T-helper 2 cell treated with Interferon-gamma antibody and Interleukin-4, amounts not matched to agents 100 ng/mL and 5 ng/mL, for 36 hours (primary cell): ENCODE data around the gene FRS2. TPM values are rescaled to one million over a fixed set of nuclear protein-coding genes. Genes with fewer than 3 reads are reported as not detected.

Experiments used
- intact Hi-C: fragments of 100-400 bp; cut with micrococcal nuclease; formaldehyde crosslinking; loops from one replicate; pipeline ENCODE4 v1.15.1; 2023
- total RNA-seq: library from RNA; stranded (reverse); gene quantifications from 2 replicates; pipeline ENCODE4 v1.2.3, GENCODE V29; 2022

Gene FRS2
- total RNA-seq, 1 donor from 2014 or later, result 12.2 TPM

DNA sequence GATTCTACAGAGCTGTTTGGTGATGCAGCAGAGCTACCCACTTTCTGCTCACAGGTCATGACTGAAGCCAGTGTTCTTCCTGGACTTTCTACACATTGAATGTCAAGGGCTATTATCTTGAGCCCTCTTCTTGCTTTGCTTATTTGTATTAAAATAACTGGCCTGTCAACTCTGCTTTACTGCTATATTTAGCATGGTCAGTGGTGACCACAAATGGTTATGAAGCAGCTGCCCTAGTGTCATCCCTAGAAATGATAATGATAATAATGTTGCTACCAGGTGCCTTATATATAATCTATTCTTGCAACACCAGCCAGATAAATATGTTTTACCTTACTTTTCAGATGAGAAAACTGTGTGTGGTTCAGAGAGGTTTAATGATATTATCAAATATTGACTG is 143.2 kb downstream of the FRS2 start:
- intact Hi-C loops, result no loop called here

GRCh38 chr12:69616025-69616424 is 145.8 kb downstream of the FRS2 start:
- intact Hi-C loops, result no loop called here

GRCh38 chr12:69619050-69619449 is 148.9 kb downstream of the FRS2 start:
- intact Hi-C loops, result no loop called here

DNA sequence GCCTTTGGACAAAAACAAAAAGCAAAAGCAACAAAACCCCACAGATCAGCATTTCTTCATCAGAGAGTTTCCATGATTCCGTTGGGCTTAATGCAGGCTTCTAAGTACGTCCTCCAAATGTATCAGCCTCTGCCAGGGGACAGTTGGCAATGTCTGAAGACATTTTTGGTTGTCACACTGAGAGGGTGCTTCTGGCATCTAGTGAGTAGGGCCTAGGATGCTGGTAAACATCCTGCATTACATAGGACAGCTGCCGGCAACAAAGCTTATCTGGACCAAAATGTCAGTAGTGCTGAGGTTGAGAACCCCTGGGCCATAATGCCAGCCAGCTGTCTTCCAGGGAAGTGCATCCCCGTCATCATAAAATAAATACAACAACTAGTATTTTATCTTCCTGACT is 149.9 kb downstream of the FRS2 start:
- intact Hi-C loops, result no loop called here

- intact Hi-C loops, result no loop called here
Measured at GRCh38 chr12:69620921-69621320, 150.7 kb downstream of the FRS2 start.

DNA sequence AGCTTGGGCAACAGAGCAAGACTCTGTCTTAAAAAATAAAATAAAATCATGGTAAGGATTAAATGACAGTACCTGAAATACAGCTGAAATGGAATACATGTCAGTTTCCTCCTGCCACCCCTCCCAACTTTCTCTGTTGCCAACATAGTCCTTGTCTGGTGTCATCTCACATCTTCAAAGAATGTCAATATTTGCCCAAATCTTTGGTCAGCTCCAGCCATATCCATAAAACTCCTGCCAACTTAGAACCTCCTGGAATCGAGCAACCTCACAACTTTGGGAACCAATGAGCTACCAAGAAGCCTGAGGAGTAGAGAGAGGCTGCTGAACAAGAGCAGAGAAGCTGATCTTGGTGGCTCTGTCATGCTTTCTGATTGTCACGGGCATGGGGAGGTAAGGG is 151.4 kb downstream of the FRS2 start:
- intact Hi-C loops, result no loop called here

DNA sequence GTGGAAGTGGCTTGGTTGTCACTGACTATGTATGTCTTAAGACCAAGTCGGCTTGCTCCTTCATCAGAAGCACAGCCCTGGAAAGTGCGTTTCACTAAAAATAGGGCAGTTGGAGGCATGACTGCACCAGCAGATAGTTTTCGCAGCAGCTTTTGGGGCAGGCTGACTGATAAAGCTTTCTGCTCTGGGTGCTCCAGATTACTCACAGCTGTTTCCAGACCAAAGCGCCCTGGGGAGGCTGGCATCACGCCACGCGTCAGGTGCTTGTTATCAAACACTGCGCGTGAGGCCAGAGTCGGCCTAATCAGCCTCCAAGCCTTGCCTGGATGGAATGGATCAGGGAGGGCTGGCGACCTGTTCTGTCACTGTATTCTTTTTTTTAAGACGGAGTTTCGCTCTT is 153.8 kb downstream of the FRS2 start:
- intact Hi-C loops, result no loop called here

DNA sequence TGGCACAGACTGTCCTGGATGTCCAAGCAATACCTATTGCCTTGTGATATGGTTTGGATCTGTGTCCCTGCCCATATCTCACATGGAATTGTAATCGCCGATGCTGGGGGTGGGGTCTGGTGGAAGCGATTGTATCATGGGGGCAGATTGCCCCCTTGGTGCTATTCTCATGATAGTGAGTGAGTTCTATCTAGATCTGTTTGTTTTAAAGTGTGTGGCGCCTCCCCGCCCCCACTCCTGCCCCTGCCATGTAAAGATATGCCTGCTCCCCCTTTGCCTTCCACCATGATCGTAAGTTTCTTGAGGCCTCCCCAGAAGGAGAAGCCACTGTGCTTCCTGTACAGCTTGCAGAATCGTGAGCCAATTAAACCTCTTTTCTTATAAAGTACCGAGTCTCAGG is 157.3 kb downstream of the FRS2 start:
- intact Hi-C loops, result no loop called here

Other genes with a start within 250 kb of the FRS2 start
- gene CPSF6, start 230.8 kb upstream of the FRS2 start, total RNA-seq, result 101 TPM in 2 replicates
- 0.89 and 1.8 TPM in 2 replicates for gene LYZ, start 122.0 kb upstream of the FRS2 start, total RNA-seq
- 37.8 and 39.6 TPM in 2 replicates for gene YEATS4, start 110.6 kb upstream of the FRS2 start, total RNA-seq
- 252 and 259 TPM in 2 replicates for gene CCT2, start 115.1 kb downstream of the FRS2 start, total RNA-seq
- gene LRRC10, start 140.5 kb downstream of the FRS2 start, total RNA-seq, result not detected in 2 replicates
- not detected in 2 replicates for gene BEST3, start 228.9 kb downstream of the FRS2 start, total RNA-seq